Mucosa of descending colon (tissue), 3 donors: ENCODE measurements around the gene GLRX3. TPM values are rescaled to one million over a fixed set of nuclear protein-coding genes. Genes with fewer than 3 reads are reported as not detected.

Experiments used
- ATAC-seq: fragments of 200-7000 bp; cut with Tn5 transposase; one replicate; pipeline ENCODE4 v1.9.1; 2020; ENCODE audit warnings: mild to moderate bottlenecking, moderate library complexity
- DNase-seq, 3 donors: peaks; one replicate each; pipeline ENCODE4 v3.0.0-alpha.2; 2020
- H3K36me3 ChIP-seq: fragments of 200-600 bp; one replicate; pipeline ENCODE4 v1.8.0; 2021; ENCODE audit warnings: low read depth, mild to moderate bottlenecking
- H3K4me1 ChIP-seq: fragments of 200-600 bp; one replicate; pipeline ENCODE4 v1.8.0; 2021; ENCODE audit warnings: low read depth, mild to moderate bottlenecking
- H3K4me3 ChIP-seq: fragments of 200-600 bp; one replicate; pipeline ENCODE4 v1.8.0; 2021; ENCODE audit warnings: mild to moderate bottlenecking
- H3K9me3 ChIP-seq: fragments of 200-600 bp; one replicate; pipeline ENCODE4 v1.8.0; 2021; ENCODE audit warnings: mild to moderate bottlenecking
- intact Hi-C, 2 donors: fragments of 100-400 bp; cut with DNase I in 1 of 2; cut with micrococcal nuclease in 1 of 2; formaldehyde crosslinking; loops; one replicate each; pipeline versions ENCODE4 v1.11.0 to v1.11.1; 2022; cut with DNase I, micrococcal nuclease
- total RNA-seq, 3 donors: library from RNA; stranded (reverse); fragmentation: NEBNext Ultra II Directional in 2 of 3; extraction: Animal tissue kit (Norgen Biotek cat#: 25700) in 2 of 3; gene quantifications; one replicate each; pipeline versions ENCODE4 v1.2.1 to v1.2.4, GENCODE V29; 2021 to 2023
- TF ChIP-seq, protein P1 (sequence below): fragments of 200-600 bp; IDR thresholded peaks from one replicate; pipeline ENCODE4 v1.8.0; 2022; ENCODE audit warnings: antibody characterized with exemption, mild to moderate bottlenecking
- donor health status: DM: no; HTN: no; CAD: no; lungs with moderate emphysema.
- donor health status: DM: no; HTN: no; CAD: no.
- donor health status: DM: no; HTN: yes; CAD: no.

GLRX3 gene
- total RNA-seq, 3 donors from 2014 or later: 44.3 to 58.2 (median 57.2) TPM

DNA sequence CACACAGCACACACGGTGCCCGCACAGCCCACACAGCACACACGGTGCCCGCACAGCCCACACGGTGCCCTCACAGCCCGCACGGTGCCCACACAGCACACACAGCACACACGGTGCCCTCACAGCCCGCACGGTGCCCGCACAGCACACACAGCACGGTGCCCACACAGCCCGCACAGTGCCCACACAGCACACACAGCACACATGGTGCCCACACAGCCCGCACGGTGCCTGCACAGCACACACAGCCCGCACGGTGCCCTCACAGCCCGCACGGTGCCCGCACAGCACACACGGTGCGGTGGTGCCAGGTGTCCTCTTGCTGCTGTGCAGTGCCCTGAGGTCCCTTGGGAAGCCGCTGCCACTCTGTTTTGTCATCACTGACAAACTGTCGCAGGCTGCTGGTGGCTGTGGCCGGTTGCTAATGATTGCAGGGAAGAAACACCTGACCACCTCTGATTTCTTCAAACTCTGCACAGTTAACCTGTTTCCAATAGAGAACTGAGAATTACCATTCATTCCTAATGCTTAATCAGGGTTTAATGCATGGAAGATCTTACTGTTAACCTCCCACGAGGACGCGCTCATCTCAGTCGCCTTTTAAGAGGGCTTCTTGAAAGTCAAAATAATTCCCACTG lies 66.9 kb downstream of the GLRX3 start:
- no peak for DNase-seq
- TF ChIP-seq, protein P1, sequence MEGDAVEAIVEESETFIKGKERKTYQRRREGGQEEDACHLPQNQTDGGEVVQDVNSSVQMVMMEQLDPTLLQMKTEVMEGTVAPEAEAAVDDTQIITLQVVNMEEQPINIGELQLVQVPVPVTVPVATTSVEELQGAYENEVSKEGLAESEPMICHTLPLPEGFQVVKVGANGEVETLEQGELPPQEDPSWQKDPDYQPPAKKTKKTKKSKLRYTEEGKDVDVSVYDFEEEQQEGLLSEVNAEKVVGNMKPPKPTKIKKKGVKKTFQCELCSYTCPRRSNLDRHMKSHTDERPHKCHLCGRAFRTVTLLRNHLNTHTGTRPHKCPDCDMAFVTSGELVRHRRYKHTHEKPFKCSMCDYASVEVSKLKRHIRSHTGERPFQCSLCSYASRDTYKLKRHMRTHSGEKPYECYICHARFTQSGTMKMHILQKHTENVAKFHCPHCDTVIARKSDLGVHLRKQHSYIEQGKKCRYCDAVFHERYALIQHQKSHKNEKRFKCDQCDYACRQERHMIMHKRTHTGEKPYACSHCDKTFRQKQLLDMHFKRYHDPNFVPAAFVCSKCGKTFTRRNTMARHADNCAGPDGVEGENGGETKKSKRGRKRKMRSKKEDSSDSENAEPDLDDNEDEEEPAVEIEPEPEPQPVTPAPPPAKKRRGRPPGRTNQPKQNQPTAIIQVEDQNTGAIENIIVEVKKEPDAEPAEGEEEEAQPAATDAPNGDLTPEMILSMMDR: no peak
- intact Hi-C loops: no loop called here
- Histone ChIP-seq H3K36me3 (no peaks in the 10 kb centered on the region), H3K4me1 (no peaks in the 10 kb centered on the region), H3K9me3 (no peaks in the 10 kb centered on the region), H3K4me3 (no peak overlapping the region)
- no peak for ATAC-seq

- Histone ChIP-seq H3K36me3 (no peaks in the 10 kb centered on the region), H3K4me1 (no peaks in the 10 kb centered on the region), H3K4me3 (no peak overlapping the region), H3K9me3 (no peaks in the 10 kb centered on the region)
- intact Hi-C loops: no loop called here
- TF ChIP-seq, protein P1: no peak
- no peak for DNase-seq
- ATAC-seq: no peak
Measured at GRCh38 chr10:130203626-130204025, 67.4 kb downstream of the GLRX3 start.

GRCh38 chr10:130206216-130206737 lies 70.1 kb downstream of the GLRX3 start:
- TF ChIP-seq, protein P1: no peak
- Histone ChIP-seq H3K4me1 (no peaks in the 10 kb centered on the region), H3K36me3 (no peaks in the 10 kb centered on the region), H3K9me3 (no peaks in the 10 kb centered on the region), H3K4me3 (no peak overlapping the region)
- DNase-seq: no peak
- intact Hi-C loops: no loop called here
- ATAC-seq: no peak

DNA sequence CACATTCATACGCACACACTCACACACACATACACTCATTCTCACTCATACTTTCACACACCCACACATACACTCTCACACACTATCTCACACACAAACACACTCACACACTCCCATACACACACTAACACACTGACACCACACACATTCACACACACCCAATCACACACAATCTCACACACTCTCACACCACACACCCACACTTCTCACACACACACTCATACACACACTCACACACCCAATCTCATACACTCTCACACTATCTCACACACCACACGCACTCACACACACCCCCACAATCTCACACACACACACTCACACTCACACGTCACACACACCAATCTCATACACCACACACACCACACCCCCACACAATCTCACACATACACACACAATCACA lies 71.0 kb downstream of the GLRX3 start:
- no peaks in the 10 kb centered on the region for H3K4me1 ChIP-seq
- DNase-seq (no peak), ATAC-seq (no peak)
- TF ChIP-seq, protein P1: no peak
- H3K4me3 ChIP-seq: no peak overlapping the region
- H3K9me3 ChIP-seq: no peaks in the 10 kb centered on the region
- intact Hi-C loops: no loop called here
- no peaks in the 10 kb centered on the region for H3K36me3 ChIP-seq

GRCh38 chr10:130208807-130209206 lies 72.6 kb downstream of the GLRX3 start:
- DNase-seq: no peak
- Histone ChIP-seq H3K4me3 (no peak overlapping the region), H3K4me1 (no peaks in the 10 kb centered on the region), H3K36me3 (no peaks in the 10 kb centered on the region), H3K9me3 (no peaks in the 10 kb centered on the region)
- no peak for ATAC-seq
- TF ChIP-seq, protein P1: no peak
- intact Hi-C loops: no loop called here
